Measurements from ENCODE around the gene FXYD2. TPM values are rescaled to one million over a fixed set of nuclear protein-coding genes. Genes with fewer than 3 reads are reported as not detected.

FXYD2 gene
- total RNA-seq, 1 donor from 2014 or later = 2.7 TPM

GRCh38 chr11:117851852-117852251 is 27.3 kb upstream of the FXYD2 start:
- intact Hi-C loops (cut with DNase I) = no loop called here

GRCh38 chr11:117851106-117851505 is 26.6 kb upstream of the FXYD2 start:
- intact Hi-C loops (cut with DNase I) = no loop called here
- no peak overlapping the region for H3K4me3 ChIP-seq
- H3K9me3 ChIP-seq = no peaks in the 10 kb centered on the region
- no peak overlapping the region for H3K27ac ChIP-seq
- H3K36me3 ChIP-seq = no peaks in the 10 kb centered on the region
- DNase-seq (ENCODE audit: extremely low spot score in 2 of 2) = no peak
- no peaks in the 10 kb centered on the region for H3K4me1 ChIP-seq
- no peaks in the 10 kb centered on the region for H3K27me3 ChIP-seq
- TF ChIP-seq CTCF (IDR thresholded peaks at IDR 0.05) (no peak), POLR2A (IDR thresholded peaks at IDR 0.05) (no peak), POLR2AphosphoS5 (IDR thresholded peaks at IDR 0.05; ENCODE audit: insufficient read depth in 1 of 2, low read depth in 1 of 2) (no peak)

More at GRCh38 chr11:117851852-117852251, 27.3 kb upstream of the FXYD2 start:
- H3K9me3 ChIP-seq = no peaks in the 10 kb centered on the region
- H3K27me3 ChIP-seq = no peaks in the 10 kb centered on the region
- H3K27ac ChIP-seq = no peak overlapping the region
- H3K36me3 ChIP-seq = no peaks in the 10 kb centered on the region
- TF ChIP-seq POLR2AphosphoS5 (IDR thresholded peaks at IDR 0.05; ENCODE audit: insufficient read depth in 1 of 2, low read depth in 1 of 2) (no peak), CTCF (IDR thresholded peaks at IDR 0.05) (no peak), POLR2A (IDR thresholded peaks at IDR 0.05) (no peak)
- no peaks in the 10 kb centered on the region for H3K4me1 ChIP-seq
- H3K4me3 ChIP-seq = no peak overlapping the region
- no peak for DNase-seq (ENCODE audit: extremely low spot score in 2 of 2)

GRCh38 chr11:117849781-117850414 is 25.4 kb upstream of the FXYD2 start:
- H3K36me3 ChIP-seq = no peaks in the 10 kb centered on the region
- TF ChIP-seq CTCF (IDR thresholded peaks at IDR 0.05) (no peak), POLR2AphosphoS5 (IDR thresholded peaks at IDR 0.05; ENCODE audit: insufficient read depth in 1 of 2, low read depth in 1 of 2) (no peak), POLR2A (IDR thresholded peaks at IDR 0.05) (no peak)
- no peaks in the 10 kb centered on the region for H3K9me3 ChIP-seq
- no peak overlapping the region for H3K27ac ChIP-seq
- H3K27me3 ChIP-seq = no peaks in the 10 kb centered on the region
- intact Hi-C loops (cut with DNase I) = no loop called here
- no peak for DNase-seq (ENCODE audit: extremely low spot score in 2 of 2)
- no peaks in the 10 kb centered on the region for H3K4me1 ChIP-seq
- H3K4me3 ChIP-seq = no peak overlapping the region

- no peak overlapping the region for H3K4me3 ChIP-seq
- no peak overlapping the region for H3K27ac ChIP-seq
- intact Hi-C loops (cut with DNase I) = loop anchor here (2.0 kb wide), 1 partner anchor 103 kb away; no protein-coding TSS in a partner anchor
- TF ChIP-seq POLR2A (IDR thresholded peaks at IDR 0.05) (no peak), POLR2AphosphoS5 (IDR thresholded peaks at IDR 0.05; ENCODE audit: insufficient read depth in 1 of 2, low read depth in 1 of 2) (peak in 1 of 2 donors; percentile 61), CTCF (IDR thresholded peaks at IDR 0.05) (peak; percentile 97 to 99 (median 98))
- H3K4me1 ChIP-seq = no peaks in the 10 kb centered on the region
- no peaks in the 10 kb centered on the region for H3K9me3 ChIP-seq
- peak; percentile 89 to 91 for DNase-seq (ENCODE audit: extremely low spot score in 2 of 2)
- H3K27me3 ChIP-seq = no peaks in the 10 kb centered on the region
- no peaks in the 10 kb centered on the region for H3K36me3 ChIP-seq
Observed at GRCh38 chr11:117843666-117844484, 19.3 kb upstream of the FXYD2 start.

Measured in vagina (tissue), 2 donors.